Activated CD4-positive, alpha-beta memory T cell treated with anti-CD3 and anti-CD28 coated beads for 36 hours (primary cell): Measurements from ENCODE around the gene KRT31. TPM values are rescaled to one million over a fixed set of nuclear protein-coding genes. Genes with fewer than 3 reads are reported as not detected.

ENCODE experiments used
- CTCF ChIA-PET: fragments of 350-600 bp; sonication (Branson Sonifier 250); formaldehyde crosslinking; loops from one replicate; lab custom pipeline; 2021; ENCODE audit warnings: antibody characterized with exemption, inconsistent platforms; lab: Charles Lee
- POLR2A ChIA-PET: fragments of 350-600 bp; sonication (Branson Sonifier 250); formaldehyde crosslinking; loops from one replicate; lab custom pipeline; 2021; ENCODE audit warnings: antibody characterized with exemption; lab: Charles Lee
- DNase-seq: peaks from one replicate; pipeline ENCODE4 v3.0.0-alpha.2; 2020
- H3K27ac Mint-ChIP-seq: one replicate; pipeline ENCODE4 v1.8.0; 2021; ENCODE audit warnings: mixed read lengths
- H3K27me3 Mint-ChIP-seq: one replicate; pipeline ENCODE4 v1.8.0; 2021; ENCODE audit warnings: mixed read lengths
- H3K36me3 Mint-ChIP-seq: one replicate; pipeline ENCODE4 v1.8.0; 2021; ENCODE audit warnings: mixed read lengths
- H3K4me1 Mint-ChIP-seq: one replicate; pipeline ENCODE4 v1.8.0; 2021; ENCODE audit warnings: low read depth, mixed read lengths
- H3K4me3 Mint-ChIP-seq: one replicate; pipeline ENCODE4 v1.8.0; 2021; ENCODE audit warnings: mild to moderate bottlenecking, mixed read lengths
- H3K9me3 Mint-ChIP-seq: one replicate; pipeline ENCODE4 v1.8.0; 2021; ENCODE audit warnings: mixed read lengths
- intact Hi-C: fragments of 100-400 bp; cut with micrococcal nuclease; formaldehyde crosslinking; loops from one replicate; pipeline ENCODE4 v1.15.1; 2023
- total RNA-seq, 2 experiments: library from RNA; stranded (reverse); gene quantifications; one replicate each; pipeline ENCODE4 v1.2.3, GENCODE V29; 2021

Gene KRT31
- total RNA-seq, 2 experiments from 2014 or later, result not detected

GRCh38 chr17:41416479-41416878, 19.1 kb upstream of the KRT31 start:
- Mint-ChIP-seq H3K27ac (no peak overlapping the region), H3K9me3 (no peaks in the 10 kb centered on the region), H3K27me3 (no peaks in the 10 kb centered on the region), H3K4me1 (peaks cover 3% of the 10 kb centered on the region), H3K4me3 (no peak overlapping the region), H3K36me3 (no peaks in the 10 kb centered on the region)
- CTCF ChIA-PET, result interaction anchor here (0.7 to 0.9 kb wide), 2 partner anchors 11 to 331 kb away, joined by 3 read pairs; no protein-coding TSS in a partner anchor
- DNase-seq, result no peak
- intact Hi-C loops, result no loop called here
- POLR2A ChIA-PET, result no interaction called here

- POLR2A ChIA-PET, result no interaction called here
- no peaks in the 10 kb centered on the region for H3K36me3 Mint-ChIP-seq
- intact Hi-C loops, result no loop called here
- peaks cover 3% of the 10 kb centered on the region for H3K4me1 Mint-ChIP-seq
- CTCF ChIA-PET, result interaction anchor here (0.7 to 0.9 kb wide), 2 partner anchors 8 to 330 kb away, joined by 3 read pairs; no protein-coding TSS in a partner anchor
- no peaks in the 10 kb centered on the region for H3K27me3 Mint-ChIP-seq
- H3K4me3 Mint-ChIP-seq, result no peak overlapping the region
- no peak overlapping the region for H3K27ac Mint-ChIP-seq
- no peak for DNase-seq
- H3K9me3 Mint-ChIP-seq, result no peaks in the 10 kb centered on the region
Measured at GRCh38 chr17:41415833-41416335, 18.5 kb upstream of the KRT31 start.

- Mint-ChIP-seq H3K27ac (no peak overlapping the region), H3K36me3 (no peaks in the 10 kb centered on the region), H3K4me1 (peaks cover 3% of the 10 kb centered on the region), H3K27me3 (no peaks in the 10 kb centered on the region), H3K9me3 (no peaks in the 10 kb centered on the region), H3K4me3 (no peak overlapping the region)
- intact Hi-C loops, result no loop called here
- DNase-seq, result no peak
- CTCF ChIA-PET, result interaction anchor here (0.7 to 0.9 kb wide), 2 partner anchors 8 to 330 kb away, joined by 3 read pairs; no protein-coding TSS in a partner anchor
- POLR2A ChIA-PET, result no interaction called here
Measured at GRCh38 chr17:41415411-41415810, 18.0 kb upstream of the KRT31 start.

- no peaks in the 10 kb centered on the region for H3K36me3 Mint-ChIP-seq
Measured at GRCh38 chr17:41413982-41414381, 16.6 kb upstream of the KRT31 start.

GRCh38 chr17:41413353-41413957, 16.0 kb upstream of the KRT31 start:
- intact Hi-C loops, result no loop called here
- H3K4me3 Mint-ChIP-seq, result no peak overlapping the region
- H3K27me3 Mint-ChIP-seq, result no peaks in the 10 kb centered on the region
- H3K4me1 Mint-ChIP-seq, result peaks cover 12% of the 10 kb centered on the region
- H3K27ac Mint-ChIP-seq, result no peak overlapping the region
- DNase-seq, result no peak
- no peaks in the 10 kb centered on the region for H3K36me3 Mint-ChIP-seq
- ChIA-PET CTCF (no interaction called here), POLR2A (interaction anchor here (1.1 kb wide), 1 partner anchor 10 kb away, joined by 3 read pairs; no protein-coding TSS in a partner anchor)
- no peaks in the 10 kb centered on the region for H3K9me3 Mint-ChIP-seq

More at GRCh38 chr17:41413982-41414381, 16.6 kb upstream of the KRT31 start:
- Mint-ChIP-seq H3K27ac (no peak overlapping the region), H3K27me3 (no peaks in the 10 kb centered on the region), H3K9me3 (no peaks in the 10 kb centered on the region), H3K4me1 (peaks cover 8% of the 10 kb centered on the region), H3K4me3 (no peak overlapping the region)
- CTCF ChIA-PET, result no interaction called here
- intact Hi-C loops, result no loop called here
- POLR2A ChIA-PET, result interaction anchor here (1.1 kb wide), 1 partner anchor 10 kb away, joined by 3 read pairs; no protein-coding TSS in a partner anchor
- DNase-seq, result no peak

- H3K9me3 Mint-ChIP-seq, result no peaks in the 10 kb centered on the region
- no peaks in the 10 kb centered on the region for H3K36me3 Mint-ChIP-seq
- POLR2A ChIA-PET, result no interaction called here
- no peaks in the 10 kb centered on the region for H3K27me3 Mint-ChIP-seq
- H3K4me3 Mint-ChIP-seq, result no peak overlapping the region
- intact Hi-C loops, result no loop called here
- no peak for DNase-seq
- CTCF ChIA-PET, result no interaction called here
- no peak overlapping the region for H3K27ac Mint-ChIP-seq
- H3K4me1 Mint-ChIP-seq, result peaks cover 14% of the 10 kb centered on the region
Measured at GRCh38 chr17:41411072-41411840, 13.8 kb upstream of the KRT31 start.

GRCh38 chr17:41407226-41407625, 9.8 kb upstream of the KRT31 start:
- H3K4me3 Mint-ChIP-seq, result no peak overlapping the region
- intact Hi-C loops, result loop anchor here (10.0 kb wide), 1 partner anchor 88 kb away; no protein-coding TSS in a partner anchor
- no peaks in the 10 kb centered on the region for H3K27me3 Mint-ChIP-seq
- no peaks in the 10 kb centered on the region for H3K9me3 Mint-ChIP-seq
- ChIA-PET CTCF (interaction anchor here (1.1 to 4.5 kb wide), 4 partner anchors 10 to 241 kb away, joined by 4 to 24 read pairs (median 4); no protein-coding TSS in a partner anchor), POLR2A (no interaction called here)
- no peak overlapping the region for H3K27ac Mint-ChIP-seq
- no peak for DNase-seq
- H3K4me1 Mint-ChIP-seq, result peaks cover 43% of the 10 kb centered on the region
- no peaks in the 10 kb centered on the region for H3K36me3 Mint-ChIP-seq

- no peak for DNase-seq
- intact Hi-C loops, result loop anchor here (10.0 kb wide), 1 partner anchor 89 kb away; no protein-coding TSS in a partner anchor
- Mint-ChIP-seq H3K27me3 (no peaks in the 10 kb centered on the region), H3K9me3 (no peaks in the 10 kb centered on the region), H3K4me3 (no peak overlapping the region), H3K27ac (no peak overlapping the region), H3K4me1 (peaks cover 45% of the 10 kb centered on the region), H3K36me3 (no peaks in the 10 kb centered on the region)
- ChIA-PET POLR2A (interaction anchor here (1.7 kb wide), 1 partner anchor 283 kb away, joined by 4 read pairs; no protein-coding TSS in a partner anchor), CTCF (interaction anchor here (4.5 kb wide), 1 partner anchor 143 kb away, joined by 24 read pairs; no protein-coding TSS in a partner anchor)
Measured at GRCh38 chr17:41406205-41406604, 8.8 kb upstream of the KRT31 start.

GRCh38 chr17:41404024-41404671, 6.7 kb upstream of the KRT31 start:
- ChIA-PET POLR2A (interaction anchor here (0.5 to 2.1 kb wide), 5 partner anchors 10 to 1119 kb away, joined by 3 to 6 read pairs (median 3); no protein-coding TSS in a partner anchor), CTCF (interaction anchor here (1.0 to 4.5 kb wide), 10 partner anchors 8 to 275 kb away, joined by 3 to 24 read pairs (median 4); no protein-coding TSS in a partner anchor)
- H3K4me1 Mint-ChIP-seq, result peaks cover 43% of the 10 kb centered on the region
- peak; percentile 84 for DNase-seq
- H3K27me3 Mint-ChIP-seq, result no peaks in the 10 kb centered on the region
- H3K4me3 Mint-ChIP-seq, result no peak overlapping the region
- intact Hi-C loops, result loop anchor here (1.0 to 10.0 kb wide), 4 partner anchors 91 to 862 kb away; no protein-coding TSS in a partner anchor
- H3K27ac Mint-ChIP-seq, result peak overlapping the region; percentile 86
- H3K36me3 Mint-ChIP-seq, result no peaks in the 10 kb centered on the region
- H3K9me3 Mint-ChIP-seq, result no peaks in the 10 kb centered on the region

GRCh38 chr17:41403404-41404023, 6.1 kb upstream of the KRT31 start:
- DNase-seq, result peak; percentile 44
- Mint-ChIP-seq H3K36me3 (no peaks in the 10 kb centered on the region), H3K27ac (peak overlapping the region; percentile 86), H3K9me3 (no peaks in the 10 kb centered on the region), H3K4me1 (peaks cover 38% of the 10 kb centered on the region), H3K4me3 (peak overlapping the region; percentile 17), H3K27me3 (no peaks in the 10 kb centered on the region)
- CTCF ChIA-PET, result interaction anchor here (1.0 to 4.5 kb wide), 7 partner anchors 9 to 275 kb away, joined by 3 to 24 read pairs (median 8); no protein-coding TSS in a partner anchor
- intact Hi-C loops, result loop anchor here (1.0 to 10.0 kb wide), 5 partner anchors 62 to 861 kb away; no protein-coding TSS in a partner anchor
- POLR2A ChIA-PET, result interaction anchor here (0.5 to 2.1 kb wide), 4 partner anchors 11 to 1119 kb away, joined by 3 to 6 read pairs (median 3); no protein-coding TSS in a partner anchor

- CTCF ChIA-PET, result no interaction called here
- intact Hi-C loops, result loop anchor here (5.0 to 10.0 kb wide), 3 partner anchors 93 to 860 kb away; no protein-coding TSS in a partner anchor
- Mint-ChIP-seq H3K4me3 (peak overlapping the region; percentile 3), H3K27ac (peak overlapping the region; percentile 86), H3K4me1 (peaks cover 36% of the 10 kb centered on the region), H3K27me3 (no peaks in the 10 kb centered on the region), H3K36me3 (no peaks in the 10 kb centered on the region), H3K9me3 (no peaks in the 10 kb centered on the region)
- DNase-seq, result no peak
- POLR2A ChIA-PET, result no interaction called here
Measured at GRCh38 chr17:41402161-41402560, 4.8 kb upstream of the KRT31 start.
